AG09309 (cell line): ENCODE measurements around the gene BICC1.

ENCODE experiments used
- DNase-seq: peaks from one replicate; pipeline ENCODE4 v3.0.0-alpha.2; 2010; ENCODE audit warnings: low read depth
- H3K4me3 ChIP-seq: 2 replicates; pipeline ENCODE4 v1.5.1; 2011; ENCODE audit warnings: mild to moderate bottlenecking, low read depth, low read length, moderate library complexity; ENCODE audit not compliant: control insufficient read depth
- TF ChIP-seq, protein P1 (sequence below): IDR thresholded peaks from 2 replicates; pipeline ENCODE4 v1.5.1; 2011; ENCODE audit warnings: mild to moderate bottlenecking, low read depth, low read length, inconsistent platforms; ENCODE audit not compliant: insufficient read depth, control insufficient read depth; ENCODE audit errors: missing control alignments

Gene BICC1

DNA sequence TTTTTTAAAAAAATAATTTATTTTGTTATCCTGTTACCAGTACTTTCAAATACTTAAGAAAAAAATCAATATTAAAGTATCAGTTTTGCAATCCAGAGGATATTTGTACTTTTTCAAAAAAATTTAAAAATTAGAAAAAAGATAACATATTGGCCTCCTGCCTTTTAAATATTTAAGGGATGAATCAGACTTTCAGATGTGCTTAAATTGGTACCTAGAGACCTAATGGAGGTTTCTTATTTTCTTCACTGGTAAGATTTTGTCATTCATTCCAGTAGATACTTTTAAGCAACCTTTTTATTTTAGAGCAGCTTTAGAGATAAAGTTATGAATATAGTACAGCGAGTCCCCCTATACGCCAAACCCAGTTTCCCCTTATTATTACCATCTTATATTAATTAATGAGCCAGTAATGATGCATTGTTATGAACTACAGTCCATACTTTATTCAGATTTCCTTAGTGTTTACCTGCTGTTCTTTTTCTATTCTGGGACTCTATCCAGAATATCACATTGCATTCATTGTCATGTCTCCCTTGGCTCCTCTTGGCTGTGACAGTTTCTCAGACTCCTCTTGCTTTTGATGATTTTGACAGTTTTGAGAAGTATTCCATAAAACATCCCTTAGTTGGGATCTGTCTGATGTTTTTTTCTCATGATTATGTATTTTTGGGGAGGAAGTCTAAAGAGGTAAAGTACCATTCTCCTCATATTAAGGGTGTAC lies 34.2 kb downstream of the BICC1 start:
- DNase-seq = no peak
- H3K4me3 ChIP-seq = no peak overlapping the region
- TF ChIP-seq, protein P1, sequence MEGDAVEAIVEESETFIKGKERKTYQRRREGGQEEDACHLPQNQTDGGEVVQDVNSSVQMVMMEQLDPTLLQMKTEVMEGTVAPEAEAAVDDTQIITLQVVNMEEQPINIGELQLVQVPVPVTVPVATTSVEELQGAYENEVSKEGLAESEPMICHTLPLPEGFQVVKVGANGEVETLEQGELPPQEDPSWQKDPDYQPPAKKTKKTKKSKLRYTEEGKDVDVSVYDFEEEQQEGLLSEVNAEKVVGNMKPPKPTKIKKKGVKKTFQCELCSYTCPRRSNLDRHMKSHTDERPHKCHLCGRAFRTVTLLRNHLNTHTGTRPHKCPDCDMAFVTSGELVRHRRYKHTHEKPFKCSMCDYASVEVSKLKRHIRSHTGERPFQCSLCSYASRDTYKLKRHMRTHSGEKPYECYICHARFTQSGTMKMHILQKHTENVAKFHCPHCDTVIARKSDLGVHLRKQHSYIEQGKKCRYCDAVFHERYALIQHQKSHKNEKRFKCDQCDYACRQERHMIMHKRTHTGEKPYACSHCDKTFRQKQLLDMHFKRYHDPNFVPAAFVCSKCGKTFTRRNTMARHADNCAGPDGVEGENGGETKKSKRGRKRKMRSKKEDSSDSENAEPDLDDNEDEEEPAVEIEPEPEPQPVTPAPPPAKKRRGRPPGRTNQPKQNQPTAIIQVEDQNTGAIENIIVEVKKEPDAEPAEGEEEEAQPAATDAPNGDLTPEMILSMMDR = no peak

DNA sequence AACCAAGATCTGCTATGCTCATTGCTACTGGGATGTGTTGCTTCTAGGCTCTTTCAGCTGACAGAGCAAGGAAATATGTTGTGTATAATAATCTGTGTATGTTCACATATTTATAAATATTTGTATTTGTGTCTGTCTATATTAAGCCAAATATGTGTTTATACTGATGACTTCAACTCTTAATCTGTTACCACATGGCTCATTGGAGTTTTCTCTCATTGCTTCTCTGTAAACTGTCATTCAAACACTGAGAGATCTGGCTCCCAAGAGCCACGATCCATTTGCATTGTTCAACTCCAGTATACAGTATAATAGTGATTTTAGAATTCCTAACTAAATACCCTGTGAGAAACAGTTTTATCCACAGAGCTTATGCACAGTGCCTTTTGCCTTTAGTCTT lies 35.3 kb downstream of the BICC1 start:
- DNase-seq = no peak
- TF ChIP-seq, protein P1 = no peak
- H3K4me3 ChIP-seq = no peak overlapping the region

DNA sequence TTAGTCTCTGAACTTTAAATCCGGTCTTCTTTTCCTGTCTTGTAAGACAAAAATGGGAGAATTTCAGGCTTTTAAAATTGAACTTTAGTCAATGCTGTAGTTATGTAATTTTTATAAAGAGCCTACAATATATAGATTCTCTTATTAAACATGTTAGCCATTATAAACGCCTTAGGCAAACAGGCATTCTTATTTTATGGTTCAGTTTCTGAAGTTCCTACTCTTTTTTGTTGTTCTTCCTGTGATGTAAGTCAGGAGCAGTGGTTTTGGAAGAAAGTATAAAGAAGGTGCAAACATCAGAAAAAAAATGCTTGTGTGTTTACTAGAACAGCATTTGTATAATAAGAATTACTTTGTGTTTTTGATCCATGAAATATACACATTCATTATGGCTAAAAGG lies 41.6 kb downstream of the BICC1 start:
- no peak for DNase-seq
- H3K4me3 ChIP-seq = no peak overlapping the region
- TF ChIP-seq, protein P1 = no peak

- no peak for DNase-seq
- no peak overlapping the region for H3K4me3 ChIP-seq
- TF ChIP-seq, protein P1 = no peak
Measured at GRCh38 chr10:58555170-58555929, 42.7 kb downstream of the BICC1 start.

DNA sequence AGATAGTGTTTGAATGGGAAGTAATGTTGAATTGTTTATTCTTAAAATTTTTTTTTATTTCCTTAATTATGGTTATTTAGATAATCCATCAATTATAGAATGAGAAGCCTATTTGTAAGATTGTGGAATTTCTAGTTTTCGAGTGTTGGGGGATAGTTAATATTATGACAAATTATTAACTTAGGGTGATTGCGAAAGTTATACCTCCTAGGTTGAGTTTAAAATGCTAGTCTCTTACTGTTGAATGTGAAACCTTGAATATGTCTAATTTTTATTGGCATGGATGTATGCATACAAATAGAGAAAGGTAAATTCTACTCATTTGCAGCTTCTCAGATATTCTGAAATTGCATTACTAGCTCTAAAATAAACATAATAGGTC lies 43.2 kb downstream of the BICC1 start:
- no peak for DNase-seq
- H3K4me3 ChIP-seq = no peak overlapping the region
- TF ChIP-seq, protein P1 = no peak

DNA sequence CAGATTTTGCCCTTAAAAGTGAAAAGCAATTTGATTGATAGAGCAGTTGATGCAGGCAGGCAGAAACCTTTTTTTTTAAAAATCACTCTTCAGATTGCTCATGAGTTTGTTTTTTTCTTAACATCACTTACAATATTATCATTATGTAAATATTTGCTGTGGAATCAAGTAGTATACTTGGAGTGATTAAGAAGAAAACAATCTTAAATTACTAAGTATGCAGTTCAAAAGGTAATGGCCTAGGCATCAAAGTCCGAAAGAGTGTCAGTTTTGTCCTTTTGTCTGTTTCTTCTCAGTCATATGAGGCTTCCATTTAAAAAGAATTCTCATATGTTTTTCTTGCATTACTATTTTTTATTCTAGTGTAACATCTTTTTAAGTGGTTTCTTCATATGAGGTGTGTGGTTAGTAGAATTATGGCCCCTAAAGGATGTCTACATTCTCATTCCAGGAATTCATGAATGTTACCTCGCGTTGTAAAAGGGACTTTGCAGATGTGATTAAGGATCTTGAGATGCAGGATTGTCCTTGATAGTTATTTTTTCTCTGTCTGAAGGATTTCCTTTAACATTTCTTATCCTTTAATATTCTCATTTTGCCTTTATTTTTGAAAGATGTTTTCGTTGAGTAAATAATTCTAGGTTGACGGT lies 44.0 kb downstream of the BICC1 start:
- TF ChIP-seq, protein P1 = no peak
- no peak for DNase-seq
- H3K4me3 ChIP-seq = no peak overlapping the region
